Gastrocnemius medialis (tissue), 4 donors: Measurements from ENCODE around the gene KCNJ9.

Experiments
- POLR2A ChIP-seq, 2 donors: fragments of 450-650 bp; IDR thresholded peaks; one replicate each; pipeline ENCODE4 v1.6.1; 2017; ENCODE audit warnings: antibody characterized with exemption in 2 of 2, mild to moderate bottlenecking in 2 of 2, moderate library complexity in 2 of 2
- TF ChIP-seq, protein P1 (sequence below), 5 experiments: fragments of 450-650 bp in 3 of 5; fragments of 200-600 bp in 2 of 5; sonication (generic) in 2 of 5; IDR thresholded peaks in 4 of 5; conservative IDR thresholded peaks in 1 of 5; 1 replicate in 4 of 5; 2 replicates in 1 of 5; pipeline ENCODE4 v1.5.1; 2016 to 2019; ENCODE audit warnings: antibody characterized with exemption in 5 of 5, mild to moderate bottlenecking in 3 of 5, moderate library complexity in 3 of 5

- TF ChIP-seq, protein P1, sequence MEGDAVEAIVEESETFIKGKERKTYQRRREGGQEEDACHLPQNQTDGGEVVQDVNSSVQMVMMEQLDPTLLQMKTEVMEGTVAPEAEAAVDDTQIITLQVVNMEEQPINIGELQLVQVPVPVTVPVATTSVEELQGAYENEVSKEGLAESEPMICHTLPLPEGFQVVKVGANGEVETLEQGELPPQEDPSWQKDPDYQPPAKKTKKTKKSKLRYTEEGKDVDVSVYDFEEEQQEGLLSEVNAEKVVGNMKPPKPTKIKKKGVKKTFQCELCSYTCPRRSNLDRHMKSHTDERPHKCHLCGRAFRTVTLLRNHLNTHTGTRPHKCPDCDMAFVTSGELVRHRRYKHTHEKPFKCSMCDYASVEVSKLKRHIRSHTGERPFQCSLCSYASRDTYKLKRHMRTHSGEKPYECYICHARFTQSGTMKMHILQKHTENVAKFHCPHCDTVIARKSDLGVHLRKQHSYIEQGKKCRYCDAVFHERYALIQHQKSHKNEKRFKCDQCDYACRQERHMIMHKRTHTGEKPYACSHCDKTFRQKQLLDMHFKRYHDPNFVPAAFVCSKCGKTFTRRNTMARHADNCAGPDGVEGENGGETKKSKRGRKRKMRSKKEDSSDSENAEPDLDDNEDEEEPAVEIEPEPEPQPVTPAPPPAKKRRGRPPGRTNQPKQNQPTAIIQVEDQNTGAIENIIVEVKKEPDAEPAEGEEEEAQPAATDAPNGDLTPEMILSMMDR (IDR thresholded peaks at IDR 0.05 in 4 of 5, conservative IDR thresholded peaks at IDR 0.05 in 1 of 5) = no peak
- TF ChIP-seq POLR2A (IDR thresholded peaks at IDR 0.05) = no peak
These were observed 40.0 kb downstream of the KCNJ9 start for GRCh38 chr1:160121388-160121787.
